Right lobe of liver (tissue), 6 donors: ENCODE results near the gene SLC6A8. TPM values are rescaled to one million over a fixed set of nuclear protein-coding genes. Genes with fewer than 3 reads are reported as not detected.

Experiments used
- ATAC-seq, 4 donors: fragments of 200-7000 bp; cut with Tn5 transposase; one replicate each; pipeline ENCODE4 v1.9.1; 2020; ENCODE audit warnings: mild to moderate bottlenecking in 4 of 4, moderate library complexity in 4 of 4
- DNase-seq, 3 donors: peaks; one replicate each; pipeline ENCODE4 v3.0.0-alpha.2; 2020
- H3K27ac ChIP-seq, 3 donors: fragments of 200-600 bp; one replicate each; pipeline ENCODE4 v1.8.0; 2022
- H3K27me3 ChIP-seq, 2 donors: fragments of 200-600 bp; one replicate each; pipeline ENCODE4 v1.8.0; 2022
- H3K36me3 ChIP-seq, 4 donors: fragments of 200-600 bp; sonication (generic) in 1 of 4; one replicate each; pipeline versions ENCODE4 v1.5.1 to v1.8.0; 2017 to 2022; ENCODE audit warnings: control low read depth in 1 of 4
- H3K4me1 ChIP-seq, 4 donors: fragments of 200-600 bp; sonication (generic) in 1 of 4; one replicate each; pipeline versions ENCODE4 v1.5.1 to v1.8.0; 2017 to 2022; ENCODE audit warnings: control low read depth in 1 of 4
- H3K4me3 ChIP-seq, 3 donors: fragments of 200-600 bp; one replicate each; pipeline ENCODE4 v1.8.0; 2022
- H3K9me3 ChIP-seq, 4 donors: fragments of 200-600 bp; sonication (generic) in 1 of 4; one replicate each; pipeline versions ENCODE4 v1.5.1 to v1.8.0; 2017 to 2022; ENCODE audit warnings: control low read depth in 1 of 4
- POLR2A ChIP-seq: fragments of 450-650 bp; IDR thresholded peaks from one replicate; pipeline ENCODE4 v1.6.1; 2017; ENCODE audit warnings: antibody characterized with exemption, mild to moderate bottlenecking
- WGBS: methylation state at CpG from one replicate; pipeline ENCODE4 v1.1.6; 2018; ENCODE audit warnings: low coverage, low lambda C conversion rate; ENCODE audit not compliant: insufficient coverage; ENCODE audit errors: missing lambda C conversion rate; 5-methylcytosine and 5-hydroxymethylcytosine counted together
- intact Hi-C, 2 donors: fragments of 100-400 bp; cut with DNase I; formaldehyde crosslinking; loops; one replicate each; pipeline versions ENCODE4 v1.11.2 to v1.14.1; 2022
- total RNA-seq, 6 experiments: library from RNA; depleted of rRNA in 2 of 6; stranded (reverse); fragments of >200 nt in 2 of 6; fragmentation: NEBNext Ultra II Directional in 3 of 6; extraction: Animal tissue kit (Norgen Biotek cat#: 25700) in 3 of 6; gene quantifications; one replicate each; pipeline versions ENCODE4 v1.1.0 to v1.2.4, GENCODE V29; 2016 to 2023
- TF ChIP-seq, protein P1 (sequence below), 4 donors: fragments of 200-600 bp in 3 of 4; fragments of 450-650 bp in 1 of 4; IDR thresholded peaks; one replicate each; pipeline versions ENCODE4 v1.5.1 to v1.8.0; 2016 to 2022; ENCODE audit warnings: antibody characterized with exemption in 4 of 4, mild to moderate bottlenecking in 2 of 4
- donor health status: DM: no; HTN: yes; CAD: no.
- donor health status: DM: no; HTN: no; CAD: no.
- donor health status: DM: no; HTN: no; CAD: no.
- donor health status: DM: no; HTN: yes; CAD: no.
- donor health status: DM: no; HTN: yes; CAD: no.

SLC6A8 gene
- total RNA-seq, 6 experiments from 2014 or later: 1.6 to 9.2 (median 2.9) TPM

DNA sequence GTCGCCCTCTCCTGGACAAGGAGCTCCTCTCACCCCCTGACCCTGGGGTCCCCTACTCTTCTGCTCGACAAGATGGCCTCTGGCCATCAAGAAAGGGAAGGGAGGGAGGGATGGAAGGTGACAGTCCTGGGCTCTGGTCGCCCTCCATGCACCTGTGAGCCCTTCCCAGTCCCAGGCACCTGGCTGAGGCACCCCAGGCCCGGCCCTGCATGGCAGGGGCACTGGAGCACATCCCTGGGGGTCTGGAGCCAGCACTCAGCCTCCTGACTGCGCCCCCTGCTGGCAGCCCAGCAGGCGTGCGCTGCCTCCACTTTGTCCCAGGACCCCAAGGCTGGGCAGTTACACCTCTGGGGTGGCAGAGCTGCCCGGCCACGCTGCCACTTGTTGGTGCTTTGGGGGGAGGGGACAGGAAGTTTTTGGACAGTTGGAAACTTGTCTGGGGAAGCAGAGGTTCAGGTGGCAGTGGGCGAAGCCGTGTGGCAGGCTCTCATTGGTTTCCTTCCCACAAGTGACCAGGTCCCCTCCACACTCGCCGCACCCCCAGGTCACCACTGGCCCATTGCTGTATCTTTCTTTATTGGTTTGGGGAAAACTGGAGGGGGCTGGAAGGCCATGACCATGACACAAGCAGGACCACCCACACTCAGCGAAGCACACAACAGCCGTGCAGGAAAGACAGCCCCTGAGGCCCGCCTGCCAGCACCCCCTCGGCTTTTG, 18.4 kb upstream of the SLC6A8 start:
- no peaks in the 10 kb centered on the region for H3K36me3 ChIP-seq
- no peaks in the 10 kb centered on the region for H3K27me3 ChIP-seq
- TF ChIP-seq, protein P1, sequence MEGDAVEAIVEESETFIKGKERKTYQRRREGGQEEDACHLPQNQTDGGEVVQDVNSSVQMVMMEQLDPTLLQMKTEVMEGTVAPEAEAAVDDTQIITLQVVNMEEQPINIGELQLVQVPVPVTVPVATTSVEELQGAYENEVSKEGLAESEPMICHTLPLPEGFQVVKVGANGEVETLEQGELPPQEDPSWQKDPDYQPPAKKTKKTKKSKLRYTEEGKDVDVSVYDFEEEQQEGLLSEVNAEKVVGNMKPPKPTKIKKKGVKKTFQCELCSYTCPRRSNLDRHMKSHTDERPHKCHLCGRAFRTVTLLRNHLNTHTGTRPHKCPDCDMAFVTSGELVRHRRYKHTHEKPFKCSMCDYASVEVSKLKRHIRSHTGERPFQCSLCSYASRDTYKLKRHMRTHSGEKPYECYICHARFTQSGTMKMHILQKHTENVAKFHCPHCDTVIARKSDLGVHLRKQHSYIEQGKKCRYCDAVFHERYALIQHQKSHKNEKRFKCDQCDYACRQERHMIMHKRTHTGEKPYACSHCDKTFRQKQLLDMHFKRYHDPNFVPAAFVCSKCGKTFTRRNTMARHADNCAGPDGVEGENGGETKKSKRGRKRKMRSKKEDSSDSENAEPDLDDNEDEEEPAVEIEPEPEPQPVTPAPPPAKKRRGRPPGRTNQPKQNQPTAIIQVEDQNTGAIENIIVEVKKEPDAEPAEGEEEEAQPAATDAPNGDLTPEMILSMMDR (IDR thresholded peaks at IDR 0.05): peak; percentile 53 to 77 (median 67)
- no peak for TF ChIP-seq POLR2A
- DNase-seq (peak in 1 of 3 donors; percentile 57), ATAC-seq (peak in 1 of 4 donors; percentile 38)
- intact Hi-C loops: loop anchor here in 1 of 2 donors (5.0 kb wide), 1 partner anchor 112 kb away; no protein-coding TSS in a partner anchor
- 80% methylated on average over 4 of the region's 17 CpGs for WGBS
- no peaks in the 10 kb centered on the region for H3K4me1 ChIP-seq
- H3K27ac ChIP-seq: no peak overlapping the region
- H3K9me3 ChIP-seq: no peaks in the 10 kb centered on the region
- H3K4me3 ChIP-seq: no peak overlapping the region

DNA sequence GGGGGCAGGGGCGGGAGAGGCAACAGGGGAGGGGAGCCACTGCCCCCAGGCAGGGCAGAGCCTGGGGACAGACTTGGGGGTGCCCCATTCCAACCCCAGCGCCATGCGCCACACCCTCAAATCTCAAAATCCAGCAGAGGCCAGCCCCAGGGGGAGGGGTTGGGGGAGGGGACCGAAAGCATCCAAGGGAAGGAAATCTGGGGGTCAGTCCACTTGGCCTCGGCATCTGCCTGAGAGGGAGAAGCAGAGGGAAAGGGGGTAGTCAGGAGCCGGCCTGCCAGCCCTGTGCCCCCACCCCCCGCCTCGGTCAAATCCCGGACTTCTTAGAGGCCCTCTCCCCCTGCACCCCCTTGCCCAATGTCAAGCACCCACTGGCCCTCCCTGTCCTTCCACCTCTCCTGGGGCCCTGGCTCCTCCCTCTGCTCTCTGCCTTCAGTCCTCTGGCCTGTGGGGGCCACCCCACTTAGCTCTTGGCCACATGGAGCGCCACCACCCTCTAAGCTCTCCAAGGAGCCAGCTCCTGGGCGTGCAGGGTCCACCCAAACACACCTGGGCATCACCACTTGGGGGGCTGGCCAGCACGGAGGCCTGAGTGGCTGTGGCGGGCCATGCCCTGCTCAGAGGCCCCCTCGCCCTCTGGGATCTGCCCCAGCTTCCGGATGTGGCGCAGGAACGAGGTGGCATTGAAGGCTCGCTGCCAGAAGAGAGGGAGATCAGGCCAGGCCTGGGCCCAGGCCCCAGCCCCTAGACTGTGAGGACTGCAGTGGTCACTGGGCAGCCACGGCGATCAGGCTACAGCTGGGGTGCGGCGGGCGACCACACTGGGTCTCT, 17.6 kb upstream of the SLC6A8 start:
- H3K4me1 ChIP-seq: no peaks in the 10 kb centered on the region
- H3K36me3 ChIP-seq: no peaks in the 10 kb centered on the region
- no peak for TF ChIP-seq POLR2A
- TF ChIP-seq, protein P1 (IDR thresholded peaks at IDR 0.05): no peak
- H3K9me3 ChIP-seq: no peaks in the 10 kb centered on the region
- no peak for ATAC-seq
- intact Hi-C loops: loop anchor here (5.0 to 10.0 kb wide), 2 partner anchors 113 to 115 kb away; no protein-coding TSS in a partner anchor
- H3K27ac ChIP-seq: no peak overlapping the region
- peak in 1 of 3 donors; percentile 49 for DNase-seq
- 100% methylated on average over 1 of the region's 23 CpGs for WGBS
- H3K4me3 ChIP-seq: no peak overlapping the region
- no peaks in the 10 kb centered on the region for H3K27me3 ChIP-seq

DNA sequence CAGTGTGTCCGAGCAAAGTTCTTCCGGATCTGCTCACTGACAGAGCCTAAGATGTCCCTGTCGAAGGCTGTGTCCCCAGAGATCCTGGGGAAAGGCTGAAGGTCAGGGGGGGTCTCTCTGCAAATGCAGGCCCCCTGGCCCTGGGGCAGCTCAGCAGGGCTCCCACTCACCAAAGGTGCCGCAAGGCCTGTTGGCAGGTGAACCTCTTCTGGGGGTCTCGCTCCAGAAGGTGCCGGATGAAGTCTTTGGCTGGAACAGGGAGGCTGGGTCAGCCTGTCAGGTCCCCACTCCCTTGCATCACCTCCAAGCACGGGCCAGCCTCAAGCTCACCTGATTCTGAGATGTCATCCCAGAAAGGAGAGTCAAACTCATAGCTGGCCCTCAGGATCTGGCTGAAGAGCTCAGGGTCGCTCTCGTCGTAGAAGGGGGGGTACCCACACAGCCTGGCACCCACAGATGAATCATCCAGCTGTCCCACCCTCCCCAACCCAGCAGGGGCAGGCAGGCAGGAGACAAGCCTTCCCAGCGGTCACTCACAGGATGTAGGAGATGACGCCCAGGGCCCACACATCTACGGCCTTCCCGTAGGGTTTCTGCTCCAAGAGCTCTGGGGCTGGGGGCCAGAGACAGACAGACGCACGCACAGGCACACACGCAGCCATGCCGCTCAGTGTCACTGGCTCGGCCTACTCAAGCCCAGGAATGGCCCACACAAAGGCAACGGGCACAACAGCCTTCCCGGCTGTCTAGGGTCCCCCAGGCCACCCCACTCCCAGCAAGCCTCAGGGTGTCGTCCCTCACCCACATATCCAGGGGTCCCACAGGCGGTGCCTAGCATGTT, 16.8 kb upstream of the SLC6A8 start:
- intact Hi-C loops: loop anchor here in 1 of 2 donors (10.0 kb wide), 1 partner anchor 116 kb away; no protein-coding TSS in a partner anchor

More for the DNA sequence above, 16.8 kb upstream of the SLC6A8 start:
- Histone ChIP-seq H3K36me3 (no peaks in the 10 kb centered on the region), H3K9me3 (no peaks in the 10 kb centered on the region), H3K4me3 (no peak overlapping the region), H3K27ac (no peak overlapping the region), H3K27me3 (no peaks in the 10 kb centered on the region), H3K4me1 (no peaks in the 10 kb centered on the region)
- ATAC-seq (no peak), DNase-seq (peak in 1 of 3 donors; percentile 50)
- TF ChIP-seq, protein P1 (IDR thresholded peaks at IDR 0.05): no peak
- no peak for TF ChIP-seq POLR2A
- 91% methylated on average over 4 of the region's 23 CpGs for WGBS
